Ramos (cell line): Measurements from ENCODE around the gene PRDM15.
"Not testable (repeated sequence)": the region's sequence is repeated elsewhere in the genome, so short reads cannot be mapped to it uniquely, and the experiment has no call there.

ENCODE experiments used
- in situ Hi-C: fragments of 300-500 bp; cut with MboI; formaldehyde crosslinking; loops from one replicate; pipeline ENCODE4 v1.14.3; 2022; ENCODE audit warnings: low sequenced_read_pairs; ENCODE audit not compliant: unreplicated experiment

The PRDM15 gene

DNA sequence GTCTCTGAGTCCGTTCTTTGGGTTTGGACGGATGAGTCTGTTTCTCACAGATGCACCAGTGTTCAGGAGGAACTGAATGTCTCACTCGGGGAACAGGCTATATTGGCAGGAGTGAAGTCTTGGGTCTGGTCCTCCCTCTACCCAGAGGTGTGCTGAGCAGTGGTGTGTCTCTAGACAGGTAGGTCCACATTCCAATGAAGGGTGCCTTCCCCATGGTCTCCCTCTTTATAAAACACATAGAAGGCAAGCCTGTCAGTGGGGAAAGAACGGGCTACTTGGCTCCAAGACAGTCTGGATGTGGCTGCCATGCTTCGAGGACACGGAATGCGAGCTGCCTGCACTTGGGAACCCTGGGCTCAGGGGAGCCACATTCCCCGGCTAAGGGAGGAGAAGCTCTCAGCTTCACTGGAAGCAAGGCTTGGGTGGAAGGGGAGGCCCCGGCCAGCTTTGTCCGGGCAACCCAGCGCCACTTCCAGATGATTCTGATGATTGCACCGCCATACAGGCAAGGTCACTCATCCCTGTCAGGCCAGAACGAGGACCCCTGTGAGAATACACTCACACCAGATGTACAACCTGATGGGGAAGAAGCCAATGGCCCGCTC, 82.6 kb downstream of the PRDM15 start:
- in situ Hi-C loops, result no loop called here

DNA sequence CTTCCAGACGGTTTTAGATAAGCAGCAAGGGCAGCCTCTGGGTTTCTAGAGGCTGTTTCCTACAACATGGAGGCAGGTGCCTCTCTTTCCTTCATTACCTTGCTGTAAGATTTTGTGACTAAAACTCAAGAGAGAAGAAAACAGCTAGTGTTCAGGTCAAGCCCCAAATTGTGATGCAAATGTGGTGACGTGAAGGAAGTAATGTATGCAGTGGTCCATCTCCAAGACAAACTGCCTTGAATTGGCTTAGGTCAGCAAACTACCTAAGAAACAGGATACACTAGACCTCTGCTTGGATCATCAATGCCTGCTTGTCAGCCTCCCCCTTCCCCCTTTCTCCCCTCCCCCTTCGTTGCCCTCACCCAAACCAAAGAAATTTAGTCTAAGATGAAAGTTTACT, 83.4 kb downstream of the PRDM15 start:
- in situ Hi-C loops, result no loop called here

DNA sequence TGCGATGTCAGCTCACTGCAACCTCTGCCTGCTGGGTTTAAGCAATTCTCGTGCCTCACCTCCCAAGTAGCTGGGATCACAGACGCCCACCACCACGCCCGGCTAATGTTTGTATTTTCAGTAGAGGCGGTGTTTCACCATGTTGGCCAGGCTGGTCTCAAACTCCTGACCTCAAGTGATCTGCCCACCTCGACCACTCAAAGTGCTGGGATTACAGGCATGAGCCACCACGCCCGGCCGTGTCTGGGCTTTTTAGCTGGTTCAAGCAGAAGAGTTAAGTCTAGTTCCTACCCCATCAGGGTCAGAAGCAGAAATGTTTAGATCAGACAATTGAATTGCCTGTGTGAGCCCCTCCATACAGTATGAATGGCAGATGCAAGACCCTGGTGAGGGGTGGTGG, 84.5 kb downstream of the PRDM15 start:
- in situ Hi-C loops, result no loop called here

DNA sequence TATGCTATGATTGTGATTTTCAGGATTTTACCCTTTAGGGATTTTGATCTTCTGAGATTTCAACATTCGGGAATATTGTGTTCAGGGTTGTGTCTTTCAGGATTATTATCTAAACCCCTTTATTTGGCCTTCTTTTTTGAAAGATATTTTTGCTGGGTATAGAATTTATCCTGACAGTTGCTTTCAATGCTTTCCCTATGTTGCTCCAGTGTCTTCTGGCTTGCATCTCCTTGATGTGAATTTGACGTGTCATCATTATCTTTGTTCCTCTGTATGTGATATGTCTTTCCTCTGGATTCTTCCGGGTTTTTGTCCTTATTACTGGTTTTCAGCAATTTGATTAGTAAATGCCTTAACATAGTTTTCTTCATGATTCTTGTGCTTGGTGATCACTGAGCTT, 86.4 kb downstream of the PRDM15 start:
- in situ Hi-C loops, result no loop called here

DNA sequence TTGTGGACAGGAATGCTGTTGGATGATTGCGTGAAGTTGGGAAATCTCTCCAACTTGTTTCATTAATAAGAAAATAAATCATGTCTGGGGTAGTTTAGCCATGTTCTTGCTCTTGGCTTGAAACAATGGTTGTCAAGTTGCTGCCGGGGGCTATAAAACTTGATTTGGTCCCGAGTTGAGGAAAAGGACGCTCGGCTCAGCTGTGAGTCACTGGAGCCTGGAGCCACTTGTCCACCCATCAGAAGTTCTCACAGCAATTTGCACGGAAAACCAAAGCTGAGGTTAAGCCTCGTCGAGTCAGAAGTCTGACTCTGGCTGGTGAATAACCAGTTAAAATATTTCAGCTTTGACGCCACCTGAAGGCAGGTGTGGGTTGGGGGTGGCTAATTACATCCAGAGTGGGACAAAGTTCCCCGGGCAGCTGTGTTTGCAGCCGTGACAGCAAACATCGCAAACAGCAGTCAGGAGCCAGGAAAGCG, 92.6 kb downstream of the PRDM15 start:
- in situ Hi-C loops, result no loop called here

DNA sequence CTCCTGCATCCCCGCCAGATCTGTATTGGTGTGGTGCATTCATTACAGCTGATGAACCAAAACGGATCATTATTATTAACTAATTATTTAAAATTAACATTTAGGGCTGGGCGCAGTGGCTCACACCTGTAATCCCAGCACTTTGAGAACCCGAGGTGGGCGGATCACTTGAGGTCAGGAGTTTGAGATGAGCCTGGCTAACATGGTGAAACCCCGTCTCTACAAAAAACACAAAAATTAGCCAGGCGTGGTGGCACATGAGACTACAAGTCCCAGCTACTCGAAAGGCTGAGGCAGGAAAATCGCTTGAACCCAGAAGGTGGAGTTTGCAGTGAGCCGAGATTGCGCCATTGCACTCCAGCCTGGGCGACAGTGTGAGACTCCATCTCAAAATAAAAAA, 93.9 kb downstream of the PRDM15 start:
- in situ Hi-C loops, result not testable (repeated sequence)

DNA sequence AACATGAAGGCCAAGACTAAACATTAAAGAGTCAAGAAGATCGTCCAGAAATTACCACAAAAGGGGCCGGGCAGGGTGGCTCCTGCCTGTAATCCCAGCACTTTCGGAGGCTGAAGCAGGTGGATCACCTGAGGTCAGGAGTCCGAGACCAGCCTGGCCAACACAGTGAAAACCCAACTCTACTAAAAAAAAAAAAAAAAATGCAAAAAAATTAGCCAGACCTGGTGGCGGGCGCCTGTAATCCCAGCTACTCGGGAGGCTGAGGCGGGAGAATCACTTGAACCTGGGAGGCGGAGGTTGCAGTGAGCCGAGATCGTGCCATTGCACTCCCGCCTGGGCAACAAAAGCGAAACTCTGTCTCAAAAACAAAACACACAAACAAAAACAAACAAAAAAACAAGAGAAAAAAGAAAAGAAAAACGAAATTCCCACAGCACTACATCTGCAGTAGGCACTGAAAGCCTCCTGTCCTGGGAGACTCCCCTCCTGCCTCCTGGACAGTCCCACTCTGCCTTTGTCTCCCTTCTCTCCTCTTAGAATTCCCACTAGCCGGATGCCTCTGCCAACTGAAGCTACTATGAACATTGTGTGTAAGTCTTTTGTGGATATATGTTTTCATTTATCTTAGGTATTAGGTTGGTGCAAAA, 94.6 kb downstream of the PRDM15 start:
- in situ Hi-C loops, result no loop called here

DNA sequence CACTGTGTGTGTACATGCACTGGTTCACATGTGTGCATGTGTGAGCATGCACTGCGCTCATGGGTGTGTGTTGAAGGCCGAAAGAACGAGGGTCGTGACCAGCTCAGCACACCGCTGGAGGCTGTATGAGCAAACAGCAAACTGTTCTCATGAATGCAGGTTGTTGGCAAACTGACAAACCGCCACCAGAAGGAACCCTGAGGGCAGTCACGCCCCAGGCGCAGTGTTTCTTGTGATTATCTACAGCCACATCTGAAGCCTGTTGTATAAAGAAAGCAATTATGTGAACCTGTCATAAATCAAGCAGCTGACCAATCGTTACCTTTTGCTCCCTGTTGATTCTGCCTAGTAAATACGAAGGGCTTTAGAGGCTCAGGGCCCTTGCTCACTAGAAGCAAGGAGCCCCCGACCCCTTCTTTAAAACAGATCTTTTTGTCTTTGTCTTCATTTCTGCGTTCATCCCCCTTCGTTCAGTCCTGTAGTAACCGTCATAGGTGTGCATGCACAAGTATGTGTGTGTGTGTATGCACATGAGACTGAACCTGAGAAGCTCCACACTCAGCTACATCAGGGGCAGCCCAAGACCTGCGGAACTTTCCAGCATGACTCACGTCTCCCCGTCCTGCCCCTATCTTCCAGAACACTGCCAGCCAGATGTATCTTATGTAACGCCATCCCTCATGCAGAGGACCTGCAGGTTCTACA, 95.5 kb downstream of the PRDM15 start:
- in situ Hi-C loops, result no loop called here

DNA sequence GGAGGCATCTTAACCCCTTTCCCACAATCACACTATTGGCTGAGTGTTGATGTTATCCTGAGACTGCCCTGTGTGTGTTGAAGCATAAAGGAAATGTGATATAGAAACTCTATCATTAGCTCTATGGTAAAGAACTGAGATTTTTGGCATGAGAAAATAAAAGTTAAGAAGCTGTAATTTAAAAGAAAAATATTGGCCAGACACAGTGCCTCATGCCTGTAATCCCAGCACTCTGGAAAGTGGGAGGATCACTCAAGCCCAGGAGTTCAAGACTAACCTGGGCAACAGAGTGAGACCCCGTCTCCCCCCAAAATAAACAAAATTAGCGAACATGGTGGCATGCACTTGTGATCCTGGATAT, 98.1 kb downstream of the PRDM15 start:
- in situ Hi-C loops, result no loop called here

DNA sequence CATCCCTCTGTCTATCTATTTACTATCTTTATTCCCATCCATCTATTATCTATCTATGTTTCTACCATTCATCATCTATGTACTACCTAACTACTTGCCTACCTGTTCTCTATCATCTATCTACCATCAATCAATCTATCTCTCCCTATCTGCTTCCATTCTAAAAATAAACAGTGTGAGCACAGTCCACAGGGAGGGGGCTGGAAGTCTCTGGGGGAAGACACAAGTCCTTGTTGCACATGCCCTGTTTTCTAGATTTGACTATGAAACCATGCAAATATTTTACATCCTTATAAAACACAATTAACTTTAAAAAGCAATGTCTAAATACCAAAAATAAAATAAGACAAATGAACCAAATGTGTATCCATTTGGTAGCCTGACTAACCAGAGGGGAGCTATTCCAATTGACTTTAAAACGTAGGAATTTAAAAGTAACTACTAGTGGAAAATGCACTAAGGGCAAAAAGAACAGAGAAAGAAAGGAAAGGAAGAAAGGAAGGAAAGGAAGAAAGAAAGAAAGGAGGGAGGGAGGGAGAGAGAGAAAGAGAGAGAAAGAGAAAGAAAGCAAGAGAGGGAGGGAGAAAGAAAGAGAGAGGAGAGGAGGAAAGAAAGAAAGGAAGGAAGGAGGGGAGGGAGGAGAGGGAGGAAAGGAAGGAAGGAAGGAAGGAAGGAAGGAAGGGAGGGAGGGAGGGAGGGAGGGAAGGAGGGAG, 98.7 kb downstream of the PRDM15 start:
- in situ Hi-C loops, result no loop called here

DNA sequence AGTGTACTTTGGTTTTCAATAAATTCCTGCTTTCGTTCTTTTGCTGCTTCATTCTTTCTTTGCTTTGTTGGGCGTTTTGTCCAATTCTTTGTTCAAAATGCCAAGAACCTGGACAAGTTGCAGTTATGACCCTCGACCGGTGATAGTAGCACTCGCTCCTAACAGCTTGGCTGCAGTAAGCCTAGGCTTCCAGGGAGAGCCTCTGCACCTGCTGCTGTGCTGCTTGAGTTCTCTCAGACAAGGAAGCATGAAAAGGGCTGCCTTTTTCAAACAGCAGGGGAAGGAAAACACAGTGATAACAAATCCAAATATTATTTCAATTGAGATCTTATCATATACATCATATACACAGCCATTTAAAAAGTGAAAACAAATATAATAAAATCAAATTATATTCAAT, 99.5 kb downstream of the PRDM15 start:
- in situ Hi-C loops, result no loop called here

DNA sequence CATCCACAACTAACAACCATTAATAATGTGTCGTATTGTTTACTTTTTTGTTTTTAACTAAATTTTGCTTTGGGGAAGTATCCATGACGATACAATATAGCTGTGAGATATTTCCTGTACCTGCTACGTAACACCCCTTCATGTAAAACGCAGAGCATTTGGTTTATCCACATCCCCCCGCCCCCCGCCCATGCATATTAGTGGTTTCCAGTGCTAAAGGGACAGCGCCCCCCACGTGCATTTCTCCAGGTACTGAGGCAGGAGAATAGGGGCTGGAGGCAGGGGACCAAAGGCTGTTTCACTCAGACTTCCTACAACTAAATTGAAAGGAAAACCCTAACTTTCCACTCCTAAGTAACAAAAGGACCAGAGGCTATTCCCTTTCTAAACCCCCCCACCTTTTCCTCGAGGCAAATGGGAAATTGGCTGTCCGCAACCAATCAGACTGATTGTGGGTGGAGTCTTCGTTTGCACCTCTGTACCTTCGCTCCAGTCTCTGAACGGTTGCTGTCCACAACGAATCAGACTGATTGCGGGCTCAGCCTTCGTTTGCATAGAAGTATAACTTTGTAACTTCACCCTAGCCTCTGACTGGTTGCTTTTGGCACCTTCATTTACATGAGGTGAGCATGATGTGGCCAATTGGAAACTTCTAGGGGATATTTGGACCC, 100.1 kb downstream of the PRDM15 start:
- in situ Hi-C loops, result no loop called here

DNA sequence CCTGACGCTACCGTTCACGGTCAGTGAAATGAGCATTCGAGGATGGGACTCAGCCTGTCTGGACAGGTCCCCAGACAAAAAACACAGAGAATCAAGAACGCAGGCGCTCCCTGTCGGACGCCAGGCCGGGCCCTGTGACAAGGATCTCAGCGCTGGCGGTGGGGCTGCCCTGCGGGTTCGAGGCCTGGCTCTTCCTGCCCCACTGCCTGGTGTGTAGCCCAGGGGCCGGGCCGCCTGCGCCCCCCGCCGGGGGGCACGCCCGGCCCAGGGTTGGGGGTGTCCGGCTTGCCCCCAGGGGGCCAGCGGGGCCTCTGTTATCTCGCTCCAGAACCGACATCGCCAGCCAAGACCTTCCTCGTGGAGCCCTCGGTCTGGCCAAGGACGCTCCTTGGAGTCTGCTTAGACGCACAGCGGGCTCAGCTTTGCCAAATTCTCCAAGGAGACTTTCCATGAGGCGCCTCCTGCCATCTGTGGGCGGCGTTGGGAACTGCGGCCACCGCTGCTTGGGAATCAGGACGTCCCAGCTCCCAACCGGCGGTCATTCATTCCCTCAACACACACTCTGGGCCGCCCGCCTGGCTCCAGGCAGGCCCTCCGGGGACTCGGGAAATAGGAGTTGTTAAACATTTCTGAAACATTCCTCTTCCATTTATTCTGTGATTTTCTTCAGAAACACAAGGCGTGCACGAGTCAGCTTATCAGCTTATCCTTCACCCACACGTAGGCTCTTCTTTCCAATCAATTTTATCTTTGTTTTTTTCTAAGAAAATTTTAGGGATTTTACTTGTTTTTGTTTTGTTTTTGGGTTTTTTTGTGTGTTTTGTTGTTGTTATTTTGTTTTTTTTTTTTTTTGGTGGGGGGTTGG, 101.0 kb downstream of the PRDM15 start:
- in situ Hi-C loops, result no loop called here

DNA sequence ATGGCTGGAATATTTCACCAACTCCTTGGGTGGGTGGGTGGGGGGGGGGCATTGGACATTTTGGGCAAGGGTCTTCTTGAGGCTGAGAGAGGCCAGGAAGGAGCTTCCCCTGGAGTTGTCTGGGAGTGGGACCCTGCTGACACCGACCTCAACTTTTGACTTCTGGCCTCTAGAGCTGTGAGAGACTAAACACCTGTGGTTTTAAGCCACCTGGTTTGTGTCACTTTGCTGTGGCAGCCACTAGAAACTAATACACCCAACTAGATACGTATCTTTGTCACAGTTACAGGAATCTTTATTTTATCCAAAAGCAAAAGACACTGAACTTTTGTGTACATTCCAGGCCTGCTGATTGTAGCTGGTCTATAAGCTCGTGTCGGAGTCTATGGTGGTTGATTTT, 102.4 kb downstream of the PRDM15 start:
- in situ Hi-C loops, result no loop called here

DNA sequence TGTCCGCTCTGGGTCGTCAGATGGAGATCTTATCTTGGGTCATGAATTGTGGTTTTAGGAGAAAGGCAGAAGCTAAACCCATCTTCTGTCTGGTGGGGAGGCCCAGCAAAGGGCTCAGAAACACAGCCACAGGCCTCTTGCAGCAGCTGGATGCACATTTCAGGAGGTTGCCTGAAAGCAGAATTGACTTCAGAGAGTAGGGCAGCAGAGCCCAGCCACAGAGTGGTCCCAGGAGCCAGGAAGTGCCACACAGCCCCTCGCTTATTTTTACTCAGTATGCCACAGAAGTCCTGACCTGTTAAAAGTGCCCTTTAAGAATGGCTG, 104.0 kb downstream of the PRDM15 start:
- in situ Hi-C loops, result no loop called here

DNA sequence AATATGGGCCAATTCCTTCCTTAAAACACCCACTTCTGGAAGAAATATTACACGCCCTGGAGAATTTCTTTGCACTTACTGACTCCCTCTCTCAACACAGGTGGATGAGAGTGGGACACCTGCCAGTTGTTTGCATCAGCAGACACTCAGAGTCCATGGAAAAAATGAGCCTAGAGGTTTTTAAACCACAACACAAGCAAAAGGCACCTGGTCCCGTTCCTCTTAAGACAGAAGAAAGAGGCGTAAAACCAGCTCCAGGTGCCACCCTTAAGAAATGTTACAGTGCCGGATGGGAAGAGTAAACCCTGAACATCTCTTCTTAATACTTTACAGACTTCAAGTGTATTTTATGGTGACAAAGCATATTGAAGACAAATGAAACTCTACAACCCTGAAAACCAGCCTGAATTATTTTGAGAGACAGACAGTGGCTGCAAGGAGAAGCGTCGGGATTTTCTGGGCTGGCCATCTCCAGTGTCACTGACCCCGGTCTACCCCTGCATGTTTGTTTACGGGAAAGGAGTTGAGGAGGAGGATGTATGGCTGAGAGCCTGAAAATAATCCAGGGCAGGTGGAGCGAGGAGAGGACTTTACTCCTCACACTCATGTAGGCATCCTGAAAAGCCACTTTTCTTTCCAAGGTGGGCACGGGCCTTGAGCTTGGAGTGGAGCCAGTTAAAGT, 104.5 kb downstream of the PRDM15 start:
- in situ Hi-C loops, result no loop called here

DNA sequence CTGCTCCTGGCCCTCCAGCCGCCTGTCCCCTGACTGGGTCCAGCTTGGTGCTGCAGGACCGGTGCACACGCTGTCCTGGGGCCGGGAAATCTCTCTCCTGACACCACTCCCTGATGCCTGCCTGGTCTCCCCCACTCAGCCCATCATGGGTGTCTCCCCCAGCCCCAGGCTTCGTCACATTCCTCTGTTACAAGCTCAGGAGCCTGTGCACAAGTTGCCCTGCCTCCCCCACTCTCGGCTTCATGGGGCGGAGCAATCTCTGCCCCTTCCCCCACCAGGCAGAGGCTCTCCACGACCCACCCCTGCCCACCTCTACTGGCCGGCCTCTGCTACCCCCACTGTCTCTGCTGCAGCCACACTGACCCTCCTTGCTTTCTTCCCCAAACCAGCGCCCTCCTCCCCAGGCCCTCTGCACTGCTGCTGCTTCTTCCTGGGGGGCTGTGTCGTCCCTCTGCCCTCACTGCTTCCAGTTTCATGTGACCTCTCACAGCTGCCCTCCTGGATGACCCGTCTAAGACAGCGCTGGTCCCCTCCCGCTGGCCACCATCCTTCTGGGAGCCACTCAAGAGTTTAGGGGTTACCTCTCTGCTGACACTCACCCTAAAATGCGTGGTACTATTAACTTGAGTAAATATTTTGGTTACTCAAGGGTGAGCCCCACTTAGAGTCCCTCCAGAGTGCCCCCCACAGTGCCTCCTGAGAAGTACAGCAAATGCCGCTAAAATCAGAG, 106.6 kb downstream of the PRDM15 start:
- in situ Hi-C loops, result no loop called here

DNA sequence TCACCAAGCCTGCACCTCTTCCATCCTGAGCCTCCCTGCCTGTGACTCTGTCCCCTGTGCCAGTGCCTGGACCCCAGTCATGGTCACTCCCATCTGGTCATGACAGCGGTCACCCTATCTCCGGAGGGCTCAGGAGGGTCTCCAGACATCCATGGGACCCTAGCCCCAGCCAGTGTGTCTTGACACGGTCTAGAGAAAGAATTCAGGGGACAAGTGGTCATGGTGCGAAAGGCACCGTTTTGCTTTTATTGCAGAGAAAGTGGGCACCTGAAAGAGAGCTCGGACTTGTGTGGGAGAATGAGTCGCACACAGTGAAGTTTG, 107.6 kb downstream of the PRDM15 start:
- in situ Hi-C loops, result no loop called here
